ENCODE data around the gene FCAMR.

The FCAMR gene

GRCh38 chr1:206998816-206999215, 28.6 kb upstream of the FCAMR start:
- DNase-seq, result no peak

GRCh38 chr1:206992790-206993189, 22.5 kb upstream of the FCAMR start:
- no peak for DNase-seq

GRCh38 chr1:206987873-206988272, 17.6 kb upstream of the FCAMR start:
- DNase-seq, result no peak

GRCh38 chr1:206986885-206987284, 16.6 kb upstream of the FCAMR start:
- DNase-seq, result no peak

- no peak for DNase-seq
Observed at GRCh38 chr1:206986402-206986801, 16.1 kb upstream of the FCAMR start.

- no peak for DNase-seq
Observed at GRCh38 chr1:206985162-206985749, 15.0 kb upstream of the FCAMR start.

- no peak for DNase-seq
Observed at GRCh38 chr1:206982216-206982615, 12.0 kb upstream of the FCAMR start.

- no peak for DNase-seq
Observed at GRCh38 chr1:206979379-206980043, 9.3 kb upstream of the FCAMR start.

GRCh38 chr1:206978259-206978658, 8.0 kb upstream of the FCAMR start:
- no peak for DNase-seq

GRCh38 chr1:206975306-206975705, 5.0 kb upstream of the FCAMR start:
- no peak for DNase-seq

- DNase-seq, result no peak
Observed at GRCh38 chr1:206974140-206974539, 3.9 kb upstream of the FCAMR start.

GRCh38 chr1:206972728-206973127, 2.5 kb upstream of the FCAMR start:
- DNase-seq, result no peak

- no peak for DNase-seq
Observed at GRCh38 chr1:206971029-206971655, 882 bp upstream of the FCAMR start.

GRCh38 chr1:206969090-206969489, 1.2 kb downstream of the FCAMR start:
- DNase-seq, result no peak

GRCh38 chr1:206967096-206967849, 3.0 kb downstream of the FCAMR start:
- DNase-seq, result no peak

GRCh38 chr1:206965781-206966180, 4.5 kb downstream of the FCAMR start:
- no peak for DNase-seq

- DNase-seq, result no peak
Observed at GRCh38 chr1:206963740-206964139, 6.5 kb downstream of the FCAMR start.

- no peak for DNase-seq
Observed at GRCh38 chr1:206963119-206963712, 7.0 kb downstream of the FCAMR start.

- no peak for DNase-seq
Observed at GRCh38 chr1:206962272-206962671, 8.0 kb downstream of the FCAMR start.

GRCh38 chr1:206961668-206962067, 8.6 kb downstream of the FCAMR start:
- DNase-seq, result no peak

- DNase-seq, result no peak
Observed at GRCh38 chr1:206960676-206961386, 9.4 kb downstream of the FCAMR start.

GRCh38 chr1:206958144-206958543, 12.1 kb downstream of the FCAMR start:
- no peak for DNase-seq

GRCh38 chr1:206957639-206958038, 12.6 kb downstream of the FCAMR start:
- DNase-seq, result no peak
